Effector CD8-positive, alpha-beta T cell (primary cell): ENCODE data around the gene PUS1.
"Not testable (repeated sequence)": the region's sequence is repeated elsewhere in the genome, so short reads cannot be mapped to it uniquely, and the experiment has no call there.

Experiments used
- DNase-seq: peaks from one replicate; lab custom pipeline; 2025; lab: John Stamatoyannopoulos, UW

Gene PUS1

GRCh38 chr12:131959641-131960589 lies 30.8 kb downstream of the PUS1 start:
- no peak for DNase-seq

GRCh38 chr12:131960590-131961325 lies 31.7 kb downstream of the PUS1 start:
- DNase-seq = not testable (repeated sequence)

- DNase-seq = not testable (repeated sequence)
Measured at GRCh38 chr12:131961328-131961727, 32.3 kb downstream of the PUS1 start.

- DNase-seq = no peak
Measured at GRCh38 chr12:131962069-131962468, 33.0 kb downstream of the PUS1 start.

- no peak for DNase-seq
Measured at GRCh38 chr12:131963381-131963780, 34.3 kb downstream of the PUS1 start.

- no peak for DNase-seq
Measured at GRCh38 chr12:131965073-131965472, 36.0 kb downstream of the PUS1 start.

- DNase-seq = no peak
Measured at GRCh38 chr12:131971226-131971625, 42.1 kb downstream of the PUS1 start.

GRCh38 chr12:131975228-131975627 lies 46.2 kb downstream of the PUS1 start:
- no peak for DNase-seq

- DNase-seq = no peak
Measured at GRCh38 chr12:131979606-131980005, 50.5 kb downstream of the PUS1 start.

GRCh38 chr12:131980263-131980662 lies 51.2 kb downstream of the PUS1 start:
- DNase-seq = no peak

- no peak for DNase-seq
Measured at GRCh38 chr12:131981388-131981787, 52.3 kb downstream of the PUS1 start.

- DNase-seq = no peak
Measured at GRCh38 chr12:131982041-131982440, 53.0 kb downstream of the PUS1 start.

GRCh38 chr12:131983026-131983425 lies 54.0 kb downstream of the PUS1 start:
- DNase-seq = no peak

- DNase-seq = no peak
Measured at GRCh38 chr12:131983554-131983953, 54.5 kb downstream of the PUS1 start.

- no peak for DNase-seq
Measured at GRCh38 chr12:131984334-131984733, 55.3 kb downstream of the PUS1 start.

- not testable (repeated sequence) for DNase-seq
Measured at GRCh38 chr12:131985510-131985875, 56.4 kb downstream of the PUS1 start.

- DNase-seq = no peak
Measured at GRCh38 chr12:131986361-131986760, 57.3 kb downstream of the PUS1 start.

- DNase-seq = no peak
Measured at GRCh38 chr12:131986910-131987309, 57.8 kb downstream of the PUS1 start.

- DNase-seq = no peak
Measured at GRCh38 chr12:131987552-131987951, 58.5 kb downstream of the PUS1 start.

GRCh38 chr12:131988054-131988796 lies 59.1 kb downstream of the PUS1 start:
- DNase-seq = no peak

- no peak for DNase-seq
Measured at GRCh38 chr12:131989021-131989420, 59.9 kb downstream of the PUS1 start.
